ENCODE data around the gene USP12. TPM values are rescaled to one million over a fixed set of nuclear protein-coding genes. Genes with fewer than 3 reads are reported as not detected.

USP12 gene
- total RNA-seq, 1 experiment from 2014 or later = 20.6 TPM

- intact Hi-C loops (cut with micrococcal nuclease) = no loop called here
- H3K4me1 Mint-ChIP-seq (ENCODE audit: insufficient read depth, unreplicated experiment) = no peaks in the 10 kb centered on the region
- H3K27me3 Mint-ChIP-seq (ENCODE audit: insufficient read depth, unreplicated experiment) = no peaks in the 10 kb centered on the region
- no TSS peak for BruUV-seq (replicated peaks)
- H3K4me3 Mint-ChIP-seq (ENCODE audit: unreplicated experiment) = no peak overlapping the region
- H3K36me3 Mint-ChIP-seq (ENCODE audit: insufficient read depth, unreplicated experiment) = peaks cover 38% of the 10 kb centered on the region
- no peak for DNase-seq (ENCODE audit: unreplicated experiment)
- H3K9me3 Mint-ChIP-seq (ENCODE audit: unreplicated experiment) = no peaks in the 10 kb centered on the region
- CTCF ChIA-PET = no interaction called here
- TF ChIP-seq CTCF (IDR thresholded peaks at IDR 0.05; ENCODE audit: unreplicated experiment) = no peak
- POLR2A ChIA-PET = no interaction called here
- H3K27ac Mint-ChIP-seq (ENCODE audit: low read depth, unreplicated experiment) = no peak overlapping the region
Measured at GRCh38 chr13:27088619-27089018, 83.0 kb downstream of the USP12 start.

GRCh38 chr13:27086599-27087265 is 84.9 kb downstream of the USP12 start:
- BruUV-seq (replicated peaks) = no TSS peak
- no peak overlapping the region for H3K4me3 Mint-ChIP-seq (ENCODE audit: unreplicated experiment)
- POLR2A ChIA-PET = interaction anchor here (0.7 to 1.4 kb wide), 3 partner anchors 41 to 53 kb away, joined by 3 to 5 read pairs (median 3); no protein-coding TSS in a partner anchor
- H3K9me3 Mint-ChIP-seq (ENCODE audit: unreplicated experiment) = no peaks in the 10 kb centered on the region
- no peak overlapping the region for H3K27ac Mint-ChIP-seq (ENCODE audit: low read depth, unreplicated experiment)
- intact Hi-C loops (cut with micrococcal nuclease) = no loop called here
- H3K27me3 Mint-ChIP-seq (ENCODE audit: insufficient read depth, unreplicated experiment) = no peaks in the 10 kb centered on the region
- no peak for DNase-seq (ENCODE audit: unreplicated experiment)
- CTCF ChIA-PET = interaction anchor here (0.5 kb wide), 1 partner anchor 23 kb away, joined by 3 read pairs; no protein-coding TSS in a partner anchor
- H3K36me3 Mint-ChIP-seq (ENCODE audit: insufficient read depth, unreplicated experiment) = peaks cover 34% of the 10 kb centered on the region
- H3K4me1 Mint-ChIP-seq (ENCODE audit: insufficient read depth, unreplicated experiment) = no peaks in the 10 kb centered on the region
- no peak for TF ChIP-seq CTCF (IDR thresholded peaks at IDR 0.05; ENCODE audit: unreplicated experiment)

DNA sequence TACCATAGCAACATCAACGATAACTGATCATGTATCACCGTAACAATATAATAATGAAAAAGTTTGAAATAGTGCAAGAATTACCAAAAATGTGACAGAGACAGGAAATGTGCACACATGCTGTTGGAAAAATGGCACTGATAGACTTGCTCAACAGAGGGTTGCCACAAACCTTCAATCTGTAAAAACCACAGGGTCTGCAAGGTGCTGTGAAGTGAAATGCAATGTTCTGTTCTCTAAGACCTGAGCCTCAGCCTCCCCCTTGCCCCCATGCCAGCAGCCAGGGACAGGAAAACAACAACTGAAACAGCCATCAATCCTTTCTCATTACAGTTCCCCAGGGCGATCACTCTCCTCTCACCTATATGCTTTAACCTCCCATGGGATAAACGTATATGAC is 88.4 kb downstream of the USP12 start:
- Mint-ChIP-seq H3K27ac (ENCODE audit: low read depth, unreplicated experiment) (no peak overlapping the region), H3K27me3 (ENCODE audit: insufficient read depth, unreplicated experiment) (no peaks in the 10 kb centered on the region), H3K9me3 (ENCODE audit: unreplicated experiment) (no peaks in the 10 kb centered on the region), H3K4me3 (ENCODE audit: unreplicated experiment) (no peak overlapping the region), H3K36me3 (ENCODE audit: insufficient read depth, unreplicated experiment) (peaks cover 31% of the 10 kb centered on the region), H3K4me1 (ENCODE audit: insufficient read depth, unreplicated experiment) (no peaks in the 10 kb centered on the region)
- intact Hi-C loops (cut with micrococcal nuclease) = no loop called here
- DNase-seq (ENCODE audit: unreplicated experiment) = no peak
- no TSS peak for BruUV-seq (replicated peaks)
- ChIA-PET CTCF (no interaction called here), POLR2A (no interaction called here)
- TF ChIP-seq CTCF (IDR thresholded peaks at IDR 0.05; ENCODE audit: unreplicated experiment) = no peak

DNA sequence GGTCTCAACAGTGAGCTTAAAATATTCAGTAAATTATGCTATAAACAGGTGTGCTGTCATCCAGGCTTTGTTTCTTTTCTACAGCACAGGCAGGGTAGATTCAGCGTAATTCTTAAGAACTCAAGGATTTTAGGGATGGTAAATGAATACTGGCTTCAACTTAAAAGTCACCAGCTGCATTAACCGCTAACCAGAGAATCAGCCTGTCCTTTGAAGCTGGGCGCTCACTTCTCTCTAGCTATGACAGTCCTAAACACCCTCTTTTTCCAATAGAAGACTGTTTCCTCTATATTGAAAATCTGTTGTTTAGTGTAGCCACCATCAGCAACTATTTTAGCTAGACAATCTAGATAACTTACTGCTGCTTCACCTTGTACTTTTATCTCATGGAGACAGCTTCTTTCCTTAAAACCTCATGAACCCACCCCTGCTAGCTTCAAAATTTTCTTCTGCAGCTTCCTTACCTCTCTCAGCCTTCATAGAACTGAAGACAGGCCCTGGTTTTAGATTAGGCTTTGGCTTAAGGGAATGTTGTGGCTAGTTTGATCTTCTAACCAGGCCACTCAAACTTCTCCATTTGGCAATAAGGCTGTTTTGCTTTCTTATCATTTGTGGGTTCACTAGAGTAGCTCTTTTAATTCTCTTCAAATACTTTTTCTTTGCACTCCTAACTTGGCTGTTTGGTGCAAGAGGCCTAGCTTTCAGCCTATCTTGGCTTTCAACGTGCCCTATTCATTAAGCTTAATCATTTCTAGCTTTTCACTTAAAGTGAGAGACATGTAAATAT is 89.5 kb downstream of the USP12 start:
- no TSS peak for BruUV-seq (replicated peaks)
- H3K9me3 Mint-ChIP-seq (ENCODE audit: unreplicated experiment) = no peaks in the 10 kb centered on the region
- ChIA-PET CTCF (interaction anchor here (0.8 to 1.3 kb wide), 3 partner anchors 13 to 89 kb away, joined by 3 to 4 read pairs (median 3); no protein-coding TSS in a partner anchor), POLR2A (interaction anchor here (0.8 kb wide), 1 partner anchor 58 kb away, joined by 3 read pairs; no protein-coding TSS in a partner anchor)
- no peak overlapping the region for H3K4me3 Mint-ChIP-seq (ENCODE audit: unreplicated experiment)
- no peak overlapping the region for H3K27ac Mint-ChIP-seq (ENCODE audit: low read depth, unreplicated experiment)
- no peak for TF ChIP-seq CTCF (IDR thresholded peaks at IDR 0.05; ENCODE audit: unreplicated experiment)
- no peaks in the 10 kb centered on the region for H3K4me1 Mint-ChIP-seq (ENCODE audit: insufficient read depth, unreplicated experiment)
- intact Hi-C loops (cut with micrococcal nuclease) = no loop called here
- no peaks in the 10 kb centered on the region for H3K27me3 Mint-ChIP-seq (ENCODE audit: insufficient read depth, unreplicated experiment)
- no peak for DNase-seq (ENCODE audit: unreplicated experiment)
- H3K36me3 Mint-ChIP-seq (ENCODE audit: insufficient read depth, unreplicated experiment) = peaks cover 29% of the 10 kb centered on the region
